Astrocyte (in vitro differentiated cells and primary cell): Measurements from ENCODE around the gene RCC2.

ENCODE experiments used
- CTCF ChIP-seq: IDR thresholded peaks from 2 replicates; pipeline ENCODE4 v1.5.1; 2011; ENCODE audit warnings: low read depth, mild to moderate bottlenecking, inconsistent platforms, low read length, moderate library complexity; ENCODE audit not compliant: insufficient read depth
- EZH2 ChIP-seq: IDR thresholded peaks from 2 replicates; pipeline ENCODE4 v1.6.1; 2012; ENCODE audit warnings: mild to moderate bottlenecking, low read length, inconsistent platforms; ENCODE audit not compliant: insufficient read depth

- TF ChIP-seq CTCF: no peak
- no peak for TF ChIP-seq EZH2
Observed at GRCh38 chr1:17470021-17470799, 30.7 kb upstream of the RCC2 start.
